Chondrocyte (in vitro differentiated cells): ENCODE data around the gene ANKRD39. TPM values are rescaled to one million over a fixed set of nuclear protein-coding genes. Genes with fewer than 3 reads are reported as not detected.

Experiments
- DNase-seq: peaks from one replicate; pipeline ENCODE4 v3.0.0; 2021; ENCODE audit warnings: mixed read lengths, low spot score
- H3K27ac Mint-ChIP-seq: one replicate; pipeline ENCODE4 v1.8.0; 2021; ENCODE audit warnings: mild to moderate bottlenecking, moderate library complexity, mixed read lengths; ENCODE audit not compliant: unreplicated experiment
- H3K27me3 Mint-ChIP-seq: 2 replicates; pipeline ENCODE4 v1.8.0; 2021; ENCODE audit warnings: low read depth, mixed read lengths
- H3K36me3 Mint-ChIP-seq: 2 replicates; pipeline ENCODE4 v1.8.0; 2021; ENCODE audit warnings: low read depth, mixed read lengths
- H3K4me1 Mint-ChIP-seq: 2 replicates; pipeline ENCODE4 v1.8.0; 2021; ENCODE audit warnings: low read depth, mild to moderate bottlenecking, mixed read lengths
- H3K4me3 Mint-ChIP-seq: one replicate; pipeline ENCODE4 v1.8.0; 2021; ENCODE audit warnings: mild to moderate bottlenecking, moderate library complexity, mixed read lengths; ENCODE audit not compliant: unreplicated experiment
- H3K9me3 Mint-ChIP-seq: 2 replicates; pipeline ENCODE4 v1.8.0; 2021; ENCODE audit warnings: low read depth, mixed read lengths
- CTCF ChIP-seq: fragments of 200-600 bp; sonication (generic); IDR thresholded peaks from 2 replicates; pipeline ENCODE4 v1.5.0; 2021; ENCODE audit warnings: antibody characterized with exemption, mild to moderate bottlenecking, moderate library complexity
- total RNA-seq: library from RNA; stranded (reverse); gene quantifications from 3 replicates; pipeline ENCODE4 v1.2.1, GENCODE V29; 2021

The ANKRD39 gene
- total RNA-seq, 1 donor from 2014 or later = 7.9 TPM

- Mint-ChIP-seq H3K4me3 (no peak overlapping the region), H3K27ac (no peak overlapping the region), H3K27me3 (no peaks in the 10 kb centered on the region), H3K36me3 (peaks cover 11% of the 10 kb centered on the region), H3K4me1 (peaks cover 10% of the 10 kb centered on the region), H3K9me3 (no peaks in the 10 kb centered on the region)
- DNase-seq = no peak
- TF ChIP-seq CTCF = no peak
Observed at GRCh38 chr2:96826546-96827278, 31.1 kb downstream of the ANKRD39 start.

- no peak for DNase-seq
- H3K9me3 Mint-ChIP-seq = no peaks in the 10 kb centered on the region
- no peak for TF ChIP-seq CTCF
- H3K4me1 Mint-ChIP-seq = peaks cover 10% of the 10 kb centered on the region
- no peak overlapping the region for H3K27ac Mint-ChIP-seq
- no peak overlapping the region for H3K4me3 Mint-ChIP-seq
- H3K27me3 Mint-ChIP-seq = no peaks in the 10 kb centered on the region
- peaks cover 11% of the 10 kb centered on the region for H3K36me3 Mint-ChIP-seq
Observed at GRCh38 chr2:96825057-96825456, 32.8 kb downstream of the ANKRD39 start.

- no peak for TF ChIP-seq CTCF
- DNase-seq = no peak
- Mint-ChIP-seq H3K4me3 (no peak overlapping the region), H3K9me3 (no peaks in the 10 kb centered on the region), H3K36me3 (peaks cover 6% of the 10 kb centered on the region), H3K4me1 (peaks cover 10% of the 10 kb centered on the region), H3K27me3 (no peaks in the 10 kb centered on the region), H3K27ac (no peak overlapping the region)
Observed at GRCh38 chr2:96824079-96824870, 33.5 kb downstream of the ANKRD39 start.

GRCh38 chr2:96823198-96823597, 34.6 kb downstream of the ANKRD39 start:
- no peaks in the 10 kb centered on the region for H3K27me3 Mint-ChIP-seq
- no peaks in the 10 kb centered on the region for H3K9me3 Mint-ChIP-seq
- H3K27ac Mint-ChIP-seq = no peak overlapping the region
- no peak overlapping the region for H3K4me3 Mint-ChIP-seq
- no peak for TF ChIP-seq CTCF
- peaks cover 14% of the 10 kb centered on the region for H3K4me1 Mint-ChIP-seq
- no peak for DNase-seq
- no peaks in the 10 kb centered on the region for H3K36me3 Mint-ChIP-seq

- no peak for TF ChIP-seq CTCF
- H3K4me3 Mint-ChIP-seq = no peak overlapping the region
- H3K36me3 Mint-ChIP-seq = no peaks in the 10 kb centered on the region
- DNase-seq = no peak
- no peaks in the 10 kb centered on the region for H3K9me3 Mint-ChIP-seq
- H3K27me3 Mint-ChIP-seq = no peaks in the 10 kb centered on the region
- no peak overlapping the region for H3K27ac Mint-ChIP-seq
- H3K4me1 Mint-ChIP-seq = peaks cover 16% of the 10 kb centered on the region
Observed at GRCh38 chr2:96822786-96823185, 35.0 kb downstream of the ANKRD39 start.
